Measurements from ENCODE around the gene CACNA1B.
"Not testable (repeated sequence)": the region's sequence is repeated elsewhere in the genome, so short reads cannot be mapped to it uniquely, and the experiment has no call there.

The CACNA1B gene

GRCh38 chr9:137866226-137867141, 11.1 kb upstream of the CACNA1B start:
- DNase-seq (ENCODE audit: low spot score) = no peak

DNA sequence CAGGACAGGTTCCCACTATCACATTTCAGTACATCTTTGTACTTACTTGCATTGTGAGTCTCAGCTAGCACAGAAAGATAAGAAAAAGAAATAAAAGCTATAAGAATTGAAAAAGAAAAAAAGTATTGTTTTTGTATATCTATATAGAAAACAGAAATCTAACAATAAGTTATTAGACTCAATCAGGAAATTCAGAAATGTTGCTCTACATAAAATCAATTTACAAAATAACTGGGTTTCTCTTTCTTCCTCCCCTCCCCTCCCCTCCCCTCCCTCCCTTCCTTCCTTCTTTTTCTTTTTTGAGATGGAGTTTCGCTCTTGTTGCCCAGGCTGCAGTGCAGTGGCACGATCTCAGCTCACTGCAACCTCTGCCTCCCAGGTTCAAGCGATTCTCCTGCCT, 7.2 kb upstream of the CACNA1B start:
- DNase-seq (ENCODE audit: low spot score) = no peak

DNA sequence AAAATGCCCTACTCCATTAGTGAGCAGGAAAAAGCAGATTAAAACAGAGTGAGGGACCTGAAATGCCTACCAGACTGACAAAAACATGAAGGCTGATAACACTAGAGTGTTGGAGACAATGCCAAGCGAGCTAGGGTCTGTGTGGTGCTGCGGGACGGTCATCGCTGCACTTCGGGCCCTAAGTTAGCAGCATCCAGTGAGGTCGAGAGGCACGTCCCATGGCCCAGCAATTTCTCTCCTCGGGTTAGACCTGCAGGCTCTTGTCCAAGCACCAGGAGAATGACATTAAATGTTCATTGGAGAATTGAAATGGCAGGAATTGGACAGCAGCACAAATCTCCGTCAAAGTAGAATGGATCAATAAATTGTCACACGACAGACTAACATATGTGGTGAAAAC, 5.3 kb upstream of the CACNA1B start:
- DNase-seq (ENCODE audit: low spot score) = no peak

DNA sequence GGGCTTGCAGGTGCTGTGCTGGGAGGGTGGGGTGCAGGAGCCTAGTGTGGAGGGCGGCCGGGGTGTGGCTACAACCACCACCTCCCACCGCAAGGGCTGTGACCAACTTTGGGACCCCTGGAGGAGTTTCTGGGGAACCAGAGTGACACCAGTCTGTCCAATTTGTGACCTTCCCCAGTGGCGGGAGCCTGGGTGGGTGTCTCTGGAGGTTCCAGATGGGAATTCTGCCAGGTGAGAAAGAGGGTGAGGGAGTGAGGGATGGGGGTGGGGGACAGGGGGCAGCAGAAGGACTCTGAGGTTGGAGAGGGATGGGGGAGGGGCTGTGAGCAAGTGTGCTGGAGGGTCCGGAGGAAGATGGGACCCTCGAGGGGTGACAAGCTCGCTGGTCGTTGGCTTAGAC, 4.2 kb upstream of the CACNA1B start:
- DNase-seq (ENCODE audit: low spot score) = no peak

DNA sequence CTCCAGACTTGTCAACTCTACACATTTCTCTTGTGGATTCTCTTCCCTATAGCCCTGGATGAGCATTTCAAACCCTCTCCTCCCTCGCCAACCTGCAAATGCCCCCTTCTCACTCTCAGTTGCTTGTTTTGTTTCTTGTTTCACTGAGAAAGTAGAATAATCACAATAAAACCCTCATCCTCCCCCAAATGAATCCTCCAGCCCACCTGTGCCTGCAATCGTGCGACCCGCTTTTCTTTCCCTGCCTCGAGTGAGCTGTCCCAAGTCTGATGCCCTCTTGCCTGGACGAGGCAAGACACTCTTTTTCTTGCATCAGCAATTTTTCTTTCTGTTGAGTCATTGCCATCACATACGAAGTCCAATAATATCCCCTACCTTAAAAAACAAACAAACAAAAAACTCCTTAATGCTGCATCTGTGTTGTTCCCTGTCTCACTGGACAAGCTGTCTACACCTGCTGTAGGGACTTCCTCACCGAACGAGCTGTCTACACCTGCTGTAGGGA, 3.7 kb upstream of the CACNA1B start:
- DNase-seq (ENCODE audit: low spot score) = no peak

DNA sequence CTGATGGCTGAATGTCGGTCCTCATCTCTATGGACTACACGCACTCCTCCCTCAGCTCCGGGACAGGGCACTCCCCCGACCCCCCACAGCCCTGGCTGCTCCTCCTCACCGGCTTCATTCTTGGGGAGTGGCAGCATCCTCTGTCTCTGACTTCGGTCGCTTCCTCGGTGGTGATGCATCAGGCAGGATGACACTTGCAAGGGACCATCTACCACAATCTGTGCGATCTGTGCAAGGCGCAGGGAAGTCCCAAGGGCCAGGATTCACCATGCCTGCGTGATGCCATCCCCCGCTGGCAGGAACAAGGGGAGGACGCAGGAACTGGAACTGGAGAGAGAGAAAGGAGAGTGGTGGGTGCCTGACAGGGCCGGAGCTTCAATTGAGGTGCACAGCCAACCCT, 2.2 kb upstream of the CACNA1B start:
- no peak for DNase-seq (ENCODE audit: low spot score)

GRCh38 chr9:137875846-137876245, 1.7 kb upstream of the CACNA1B start:
- DNase-seq (ENCODE audit: low spot score) = no peak

- no peak for DNase-seq (ENCODE audit: low spot score)
Observed at GRCh38 chr9:137876269-137876668, 1.3 kb upstream of the CACNA1B start.

DNA sequence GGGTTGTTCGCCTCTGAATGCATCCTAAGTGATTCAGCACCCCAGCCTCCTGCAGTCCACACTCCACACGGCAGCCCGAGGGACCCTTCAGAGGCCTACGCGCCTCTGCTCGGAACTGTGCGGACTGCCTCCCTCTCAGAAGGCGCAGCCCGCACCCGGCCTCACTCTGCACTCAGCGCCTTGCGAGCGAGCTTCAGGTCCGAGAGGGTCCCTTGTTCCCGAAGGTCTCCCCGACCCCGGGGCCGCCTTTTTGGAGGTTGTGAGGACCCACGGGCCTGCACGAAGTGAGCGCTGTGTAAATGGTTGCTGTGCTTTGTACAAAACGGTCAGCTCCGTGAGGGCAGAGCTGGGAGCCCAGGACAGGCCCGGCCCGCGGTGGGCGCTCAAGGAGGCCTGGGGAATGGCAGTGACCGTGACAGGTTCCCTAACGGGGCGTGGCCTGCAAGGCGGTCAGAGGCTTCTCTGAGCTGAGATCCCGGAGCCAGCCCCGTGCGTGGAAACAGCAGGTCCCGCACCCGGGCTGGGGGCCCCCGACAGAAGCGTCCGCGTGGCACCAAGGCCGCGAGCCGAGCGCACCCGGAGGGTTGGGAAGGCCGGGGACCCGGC, 698 bp upstream of the CACNA1B start:
- DNase-seq (ENCODE audit: low spot score) = no peak

- DNase-seq (ENCODE audit: low spot score) = no peak
Observed at GRCh38 chr9:137878146-137878941, 762 bp downstream of the CACNA1B start.

DNA sequence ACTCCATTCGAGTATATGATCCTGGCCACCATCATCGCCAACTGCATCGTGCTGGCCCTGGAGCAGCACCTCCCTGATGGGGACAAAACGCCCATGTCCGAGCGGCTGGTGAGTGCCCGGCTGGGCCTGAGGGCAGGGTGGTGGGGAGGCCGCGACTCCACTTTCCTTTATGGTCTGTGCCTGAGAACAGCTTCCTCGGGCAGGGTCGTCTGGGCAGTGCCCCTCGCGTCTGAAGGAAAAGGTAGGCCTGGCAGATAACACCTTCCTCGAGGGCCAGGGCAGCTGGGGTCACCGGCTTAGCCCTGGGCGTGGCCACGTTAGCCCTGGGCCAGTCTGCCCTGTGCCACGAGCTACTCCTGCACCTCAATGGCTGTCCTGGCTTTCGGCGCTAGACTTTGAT, 1.5 kb downstream of the CACNA1B start:
- DNase-seq (ENCODE audit: low spot score) = no peak

GRCh38 chr9:137879566-137880150, 2.1 kb downstream of the CACNA1B start:
- no peak for DNase-seq (ENCODE audit: low spot score)

DNA sequence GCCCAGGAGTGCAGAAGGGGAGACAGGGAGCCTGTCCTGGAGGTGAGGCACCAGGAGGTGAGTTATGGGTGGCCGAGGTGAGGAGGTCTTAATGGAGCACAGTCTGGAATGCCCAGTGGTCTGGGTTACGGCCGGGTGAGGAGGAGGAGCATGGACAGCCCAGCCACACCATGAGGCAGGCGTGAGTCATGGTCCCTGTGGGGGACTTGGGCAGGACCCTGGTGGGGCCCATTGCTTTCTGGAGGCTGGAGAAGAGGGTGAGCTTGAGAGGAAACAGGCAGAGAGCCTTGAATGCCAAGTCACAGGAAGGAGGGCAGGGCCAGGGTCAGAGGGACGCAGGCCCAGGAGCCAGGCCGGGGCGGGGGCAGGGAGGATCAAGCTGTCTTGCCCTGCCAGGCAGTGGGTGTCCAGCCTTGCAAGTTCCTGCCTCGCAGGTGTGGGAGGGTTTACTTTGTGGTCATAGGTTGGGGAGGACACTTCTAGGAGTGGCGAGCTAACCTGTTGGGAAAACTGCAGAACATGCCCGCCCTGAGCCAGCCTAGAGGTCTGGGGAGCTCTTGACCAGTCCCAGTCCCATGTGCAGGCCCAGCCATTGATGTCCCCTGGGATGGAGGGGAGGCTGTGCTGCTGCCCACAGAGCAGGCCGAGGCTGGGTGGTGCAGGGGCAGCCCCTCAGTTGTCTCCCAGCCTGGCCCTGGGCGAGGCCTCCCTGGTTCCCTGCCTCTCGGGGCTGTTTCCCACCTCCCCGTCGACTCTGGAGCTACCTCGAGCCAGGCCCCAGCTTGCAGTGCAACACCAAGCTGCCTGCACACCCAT, 2.8 kb downstream of the CACNA1B start:
- DNase-seq (ENCODE audit: low spot score) = no peak

- DNase-seq (ENCODE audit: low spot score) = no peak
Observed at GRCh38 chr9:137880976-137881530, 3.5 kb downstream of the CACNA1B start.

GRCh38 chr9:137881591-137882505, 4.3 kb downstream of the CACNA1B start:
- no peak for DNase-seq (ENCODE audit: low spot score)

DNA sequence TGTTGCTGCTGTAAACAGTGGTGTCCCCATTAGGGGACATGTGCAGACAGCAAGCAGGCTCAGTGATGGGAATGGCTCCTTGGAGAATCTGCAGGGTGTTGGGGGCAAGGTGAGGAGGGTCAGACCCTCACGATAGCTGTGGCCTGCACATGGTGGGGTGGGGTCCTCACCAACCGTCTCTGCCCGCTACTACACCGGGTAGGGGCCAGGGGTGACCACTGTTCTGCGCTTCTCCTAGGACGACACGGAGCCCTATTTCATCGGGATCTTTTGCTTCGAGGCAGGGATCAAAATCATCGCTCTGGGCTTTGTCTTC, 4.9 kb downstream of the CACNA1B start:
- DNase-seq (ENCODE audit: low spot score) = no peak

DNA sequence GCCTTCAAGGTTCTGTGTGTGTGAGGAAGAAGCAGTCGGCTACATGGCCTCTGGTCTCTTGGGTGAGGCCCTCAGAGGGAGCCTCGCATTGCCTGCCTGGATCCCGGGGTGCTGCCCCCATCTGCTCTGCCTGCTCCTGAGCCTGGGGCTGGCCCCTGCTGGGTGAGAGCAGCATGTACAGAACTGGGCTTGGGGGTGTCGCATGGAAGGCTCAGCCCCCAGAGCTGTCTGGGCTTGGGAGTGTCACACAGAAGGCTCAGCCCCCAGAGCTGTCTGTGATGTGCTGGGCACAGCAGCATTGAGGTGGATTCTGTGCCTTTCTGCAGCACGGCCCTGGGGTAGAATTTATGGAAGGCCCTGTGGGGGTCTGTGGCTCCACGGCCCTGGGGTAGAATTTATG, 6.4 kb downstream of the CACNA1B start:
- DNase-seq (ENCODE audit: low spot score) = not testable (repeated sequence)

DNA sequence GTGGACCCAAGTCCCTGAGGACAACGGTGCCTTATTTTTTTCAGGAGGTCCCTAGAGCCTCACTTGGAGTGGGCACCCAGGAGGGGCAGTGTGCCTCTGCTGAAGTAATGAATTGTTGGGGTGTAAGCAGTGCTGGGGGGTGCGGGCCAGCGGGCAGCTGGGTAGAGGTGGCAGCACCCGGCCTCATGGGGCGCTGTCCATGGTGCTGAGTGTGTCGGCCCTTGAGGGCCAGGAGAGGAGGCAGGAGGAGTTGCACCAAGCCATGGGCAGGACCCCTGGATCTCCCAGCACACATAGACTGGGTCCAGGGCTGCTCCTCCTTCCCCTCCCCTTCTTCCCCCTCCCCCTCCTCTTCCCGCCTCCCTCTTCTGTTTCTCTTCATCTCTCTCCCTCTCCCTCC, 7.0 kb downstream of the CACNA1B start:
- DNase-seq (ENCODE audit: low spot score) = not testable (repeated sequence)

GRCh38 chr9:137885121-137885520, 7.5 kb downstream of the CACNA1B start:
- not testable (repeated sequence) for DNase-seq (ENCODE audit: low spot score)

DNA sequence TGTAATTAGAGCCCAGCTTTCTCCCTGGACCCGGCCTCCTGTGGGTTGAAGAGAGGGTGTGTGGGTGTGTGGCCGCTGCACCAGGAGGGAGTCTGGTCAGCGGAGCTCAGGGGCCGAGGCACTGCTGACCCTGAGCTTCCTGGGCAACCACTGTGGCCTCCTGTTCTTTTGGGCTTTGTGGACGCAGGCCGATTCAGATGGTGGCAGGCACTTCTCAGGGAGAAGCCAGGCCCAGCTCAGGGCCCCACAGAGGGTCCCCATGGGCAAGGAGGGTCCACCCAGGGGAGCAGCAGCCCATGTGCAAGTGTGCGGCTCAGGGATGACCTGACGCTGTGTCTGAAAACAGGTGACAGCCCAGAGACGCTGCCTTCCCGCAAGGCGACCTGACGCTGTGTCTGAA, 11.0 kb downstream of the CACNA1B start:
- DNase-seq (ENCODE audit: low spot score) = not testable (repeated sequence)

All from COLO829 (cell line).